Stomach (tissue), 4 donors: ENCODE measurements around the gene MOB2.
"Not testable (repeated sequence)": the region's sequence is repeated elsewhere in the genome, so short reads cannot be mapped to it uniquely, and the experiment has no call there.

Source experiments
- EP300 ChIP-seq: sonication (generic); formaldehyde crosslinking; IDR thresholded peaks from one replicate; pipeline ENCODE4 v1.6.1; 2017; ENCODE audit warnings: antibody characterized with exemption
- POLR2A ChIP-seq, 4 donors: fragments of 450-650 bp; IDR thresholded peaks; one replicate each; pipeline ENCODE4 v1.6.1; 2016; ENCODE audit warnings: antibody characterized with exemption in 4 of 4, control low read depth in 2 of 4, mild to moderate bottlenecking in 1 of 4, moderate library complexity in 1 of 4
- POLR2AphosphoS5 ChIP-seq, 3 donors: sonication (generic); formaldehyde crosslinking; IDR thresholded peaks; one replicate each; pipeline ENCODE4 v1.6.1; 2016; ENCODE audit warnings: antibody characterized with exemption in 3 of 3
- TF ChIP-seq, protein P1 (sequence below), 7 experiments: fragments of 450-650 bp in 4 of 7; fragments of 200-600 bp in 3 of 7; sonication (generic) in 3 of 7; IDR thresholded peaks; one replicate each; pipeline ENCODE4 v1.5.1; 2016 to 2019; ENCODE audit warnings: antibody characterized with exemption in 7 of 7, control low read depth in 2 of 7, mild to moderate bottlenecking in 1 of 7

DNA sequence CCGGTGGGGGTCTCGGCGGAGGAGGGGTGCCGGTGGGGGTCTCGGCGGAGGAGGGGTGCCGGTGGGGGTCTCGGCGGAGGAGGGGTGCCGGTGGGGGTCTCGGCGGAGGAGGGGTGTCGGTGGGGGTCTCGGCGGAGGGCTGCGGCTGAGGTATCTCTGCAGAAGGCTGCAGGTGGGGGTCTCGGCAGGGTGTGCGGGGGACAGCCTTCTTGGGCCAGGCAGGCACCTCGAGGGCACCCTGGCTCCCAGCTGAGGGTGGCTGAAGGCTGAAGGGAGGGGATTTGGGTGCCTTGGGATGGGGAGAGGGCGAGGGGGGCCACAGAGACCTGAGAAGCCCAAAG, 51.1 kb downstream of the MOB2 start:
- TF ChIP-seq, protein P1, sequence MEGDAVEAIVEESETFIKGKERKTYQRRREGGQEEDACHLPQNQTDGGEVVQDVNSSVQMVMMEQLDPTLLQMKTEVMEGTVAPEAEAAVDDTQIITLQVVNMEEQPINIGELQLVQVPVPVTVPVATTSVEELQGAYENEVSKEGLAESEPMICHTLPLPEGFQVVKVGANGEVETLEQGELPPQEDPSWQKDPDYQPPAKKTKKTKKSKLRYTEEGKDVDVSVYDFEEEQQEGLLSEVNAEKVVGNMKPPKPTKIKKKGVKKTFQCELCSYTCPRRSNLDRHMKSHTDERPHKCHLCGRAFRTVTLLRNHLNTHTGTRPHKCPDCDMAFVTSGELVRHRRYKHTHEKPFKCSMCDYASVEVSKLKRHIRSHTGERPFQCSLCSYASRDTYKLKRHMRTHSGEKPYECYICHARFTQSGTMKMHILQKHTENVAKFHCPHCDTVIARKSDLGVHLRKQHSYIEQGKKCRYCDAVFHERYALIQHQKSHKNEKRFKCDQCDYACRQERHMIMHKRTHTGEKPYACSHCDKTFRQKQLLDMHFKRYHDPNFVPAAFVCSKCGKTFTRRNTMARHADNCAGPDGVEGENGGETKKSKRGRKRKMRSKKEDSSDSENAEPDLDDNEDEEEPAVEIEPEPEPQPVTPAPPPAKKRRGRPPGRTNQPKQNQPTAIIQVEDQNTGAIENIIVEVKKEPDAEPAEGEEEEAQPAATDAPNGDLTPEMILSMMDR (IDR thresholded peaks at IDR 0.05): not testable (repeated sequence)
- not testable (repeated sequence) for TF ChIP-seq POLR2A (IDR thresholded peaks at IDR 0.05); POLR2AphosphoS5 (IDR thresholded peaks at IDR 0.05); EP300
